ENCODE measurements around the gene ABCC1. TPM values are rescaled to one million over a fixed set of nuclear protein-coding genes. Genes with fewer than 3 reads are reported as not detected.
"Not testable (repeated sequence)": the region's sequence is repeated elsewhere in the genome, so short reads cannot be mapped to it uniquely, and the experiment has no call there.

Gene ABCC1
- total RNA-seq, 1 experiment from 2014 or later = 56.4 TPM

DNA sequence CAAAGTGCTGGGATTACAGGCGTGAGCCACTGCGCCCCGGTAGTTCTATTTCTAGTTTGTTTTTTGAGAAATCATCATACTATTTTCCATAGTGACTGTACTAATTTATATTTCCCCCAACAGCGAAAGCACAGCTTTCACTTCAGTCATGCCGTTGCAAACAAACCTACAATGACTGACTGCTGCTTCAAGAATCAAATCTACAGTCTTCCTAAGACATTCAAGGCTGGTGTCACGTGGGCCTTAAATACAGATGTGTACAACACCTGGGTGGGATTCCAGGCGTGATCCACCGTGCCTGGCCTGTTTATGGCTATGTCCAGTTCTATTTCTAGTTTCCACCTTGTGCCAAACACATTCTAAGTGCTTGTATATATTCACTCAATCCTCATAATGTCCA, 201.9 kb downstream of the ABCC1 start:
- WGBS (ENCODE audit: extremely low coverage, insufficient read length, low lambda C conversion rate) = no CpG with 5 or more reads among the region's 8 CpGs
- Mint-ChIP-seq H3K27ac (peak overlapping the region in 1 of 3 experiments; percentile 49; a peak in 1 of 7 replicates), H3K27me3 (ENCODE audit: low read depth) (no peaks in the 10 kb centered on the region), H3K9me3 (peaks cover 0 to 3% of the 10 kb centered on the region in 2 experiments; a peak in 3 of 5 replicates), H3K4me1 (peaks cover 3 to 7% of the 10 kb centered on the region in 2 experiments), H3K4me3 (no peak overlapping the region), H3K36me3 (ENCODE audit: insufficient read depth in 1 of 3, low read depth in 3 of 3) (no peaks in the 10 kb centered on the region; a peak in 1 of 7 replicates)
- H4K5ac ChIP-seq (ENCODE audit: insufficient read length, low read depth, low read length) = no peak overlapping the region
- no peak overlapping the region for H3K4ac ChIP-seq (ENCODE audit: low read depth, low read length)
- no peak overlapping the region for H2BK20ac ChIP-seq (ENCODE audit: low read depth, low read length, poor library complexity, severe bottlenecking)
- H2BK120ac ChIP-seq (ENCODE audit: low read depth, low read length, poor library complexity, severe bottlenecking) = no peak overlapping the region
- H3K4me2 ChIP-seq (ENCODE audit: insufficient read depth, insufficient read length, low read length) = no peak overlapping the region
- no peak overlapping the region for H4K8ac ChIP-seq (replicated peaks; ENCODE audit: insufficient read length, low read depth, low read length)
- no peak overlapping the region for H2AFZ ChIP-seq (ENCODE audit: low read length)
- H3K9me3 ChIP-seq (ENCODE audit: control insufficient read depth, low read depth, low read length) = no peaks in the 10 kb centered on the region
- H3K4me1 ChIP-seq (ENCODE audit: insufficient read depth, low read length) = no peaks in the 10 kb centered on the region
- no peaks in the 10 kb centered on the region for H3K23me2 ChIP-seq (ENCODE audit: insufficient read length, low read depth, low read length, poor library complexity, severe bottlenecking)
- no peaks in the 10 kb centered on the region for H3K27me3 ChIP-seq (ENCODE audit: insufficient read depth, low read length)
- no peak overlapping the region for H2AK5ac ChIP-seq (ENCODE audit: insufficient read length, low read length)
- H3T11ph ChIP-seq (ENCODE audit: low read length) = no peak overlapping the region
- H3K27ac ChIP-seq (ENCODE audit: insufficient read length, low read depth, low read length) = no peak overlapping the region
- no peak overlapping the region for H4K91ac ChIP-seq (ENCODE audit: insufficient read length, low read depth, low read length)
- H2BK5ac ChIP-seq (ENCODE audit: insufficient read length, low read length) = no peak overlapping the region
- no peaks in the 10 kb centered on the region for H3K79me1 ChIP-seq (ENCODE audit: insufficient read depth, low read depth, low read length, poor library complexity, severe bottlenecking)
- H4K20me1 ChIP-seq (ENCODE audit: control insufficient read depth, insufficient read depth, insufficient read length) = no peaks in the 10 kb centered on the region
- TF ChIP-seq, protein P1, sequence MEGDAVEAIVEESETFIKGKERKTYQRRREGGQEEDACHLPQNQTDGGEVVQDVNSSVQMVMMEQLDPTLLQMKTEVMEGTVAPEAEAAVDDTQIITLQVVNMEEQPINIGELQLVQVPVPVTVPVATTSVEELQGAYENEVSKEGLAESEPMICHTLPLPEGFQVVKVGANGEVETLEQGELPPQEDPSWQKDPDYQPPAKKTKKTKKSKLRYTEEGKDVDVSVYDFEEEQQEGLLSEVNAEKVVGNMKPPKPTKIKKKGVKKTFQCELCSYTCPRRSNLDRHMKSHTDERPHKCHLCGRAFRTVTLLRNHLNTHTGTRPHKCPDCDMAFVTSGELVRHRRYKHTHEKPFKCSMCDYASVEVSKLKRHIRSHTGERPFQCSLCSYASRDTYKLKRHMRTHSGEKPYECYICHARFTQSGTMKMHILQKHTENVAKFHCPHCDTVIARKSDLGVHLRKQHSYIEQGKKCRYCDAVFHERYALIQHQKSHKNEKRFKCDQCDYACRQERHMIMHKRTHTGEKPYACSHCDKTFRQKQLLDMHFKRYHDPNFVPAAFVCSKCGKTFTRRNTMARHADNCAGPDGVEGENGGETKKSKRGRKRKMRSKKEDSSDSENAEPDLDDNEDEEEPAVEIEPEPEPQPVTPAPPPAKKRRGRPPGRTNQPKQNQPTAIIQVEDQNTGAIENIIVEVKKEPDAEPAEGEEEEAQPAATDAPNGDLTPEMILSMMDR (conservative IDR thresholded peaks at IDR 0.05) = no peak
- no peak overlapping the region for H2BK12ac ChIP-seq (ENCODE audit: insufficient read length, low read depth, low read length)
- H3K9ac ChIP-seq (ENCODE audit: extremely low read depth, insufficient read length, low read length) = no peak overlapping the region
- H3K14ac ChIP-seq (ENCODE audit: insufficient read depth, low read length) = no peak overlapping the region
- no peak overlapping the region for H3K56ac ChIP-seq (ENCODE audit: insufficient read length, low read depth, low read length)
- no peak overlapping the region for H2BK15ac ChIP-seq (ENCODE audit: low read depth, low read length)
- no peak for DNase-seq
- no peak overlapping the region for H3K18ac ChIP-seq (ENCODE audit: insufficient read length, low read depth, low read length)
- H3K23ac ChIP-seq (ENCODE audit: insufficient read length, low read depth, low read length) = no peak overlapping the region
- H3K79me2 ChIP-seq (ENCODE audit: insufficient read depth, low read length) = no peaks in the 10 kb centered on the region

DNA sequence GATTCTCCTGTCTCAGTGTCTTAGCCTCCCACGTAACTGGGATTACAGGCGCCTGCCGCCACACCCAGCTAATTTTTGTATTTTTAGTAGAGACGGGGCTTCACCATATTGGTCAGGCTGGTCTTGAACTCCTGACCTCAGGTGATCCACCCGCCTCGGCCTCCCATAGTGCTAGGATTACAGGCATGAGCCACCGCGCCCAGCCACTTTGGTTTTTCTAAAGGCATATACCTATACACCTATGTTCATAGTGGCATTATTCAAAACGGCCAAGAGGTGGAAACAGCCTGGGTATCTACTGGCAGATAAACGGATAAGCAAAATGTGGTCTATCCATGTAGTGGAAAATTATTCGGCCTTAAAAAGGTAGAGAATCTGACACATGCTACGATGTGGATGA, 203.6 kb downstream of the ABCC1 start:
- not testable (repeated sequence) for H3K4me3 Mint-ChIP-seq; H3K9ac ChIP-seq (ENCODE audit: extremely low read depth, insufficient read length, low read length); H3K27ac ChIP-seq (ENCODE audit: insufficient read length, low read depth, low read length); H3K9me3 ChIP-seq (ENCODE audit: control insufficient read depth, low read depth, low read length); H4K91ac ChIP-seq (ENCODE audit: insufficient read length, low read depth, low read length); H2AFZ ChIP-seq (ENCODE audit: low read length); H3K4me1 Mint-ChIP-seq; H3K27me3 ChIP-seq (ENCODE audit: insufficient read depth, low read length); H4K8ac ChIP-seq (replicated peaks; ENCODE audit: insufficient read length, low read depth, low read length); H4K5ac ChIP-seq (ENCODE audit: insufficient read length, low read depth, low read length); H3K14ac ChIP-seq (ENCODE audit: insufficient read depth, low read length); DNase-seq; H2BK5ac ChIP-seq (ENCODE audit: insufficient read length, low read length); H3K36me3 Mint-ChIP-seq (ENCODE audit: insufficient read depth in 1 of 3, low read depth in 3 of 3); H2BK120ac ChIP-seq (ENCODE audit: low read depth, low read length, poor library complexity, severe bottlenecking); H3K79me1 ChIP-seq (ENCODE audit: insufficient read depth, low read depth, low read length, poor library complexity, severe bottlenecking); H3K27ac Mint-ChIP-seq; H3K18ac ChIP-seq (ENCODE audit: insufficient read length, low read depth, low read length); H2BK15ac ChIP-seq (ENCODE audit: low read depth, low read length); H2AK5ac ChIP-seq (ENCODE audit: insufficient read length, low read length); H2BK12ac ChIP-seq (ENCODE audit: insufficient read length, low read depth, low read length); H3K4ac ChIP-seq (ENCODE audit: low read depth, low read length); H3K23me2 ChIP-seq (ENCODE audit: insufficient read length, low read depth, low read length, poor library complexity, severe bottlenecking); H3K56ac ChIP-seq (ENCODE audit: insufficient read length, low read depth, low read length); H3K23ac ChIP-seq (ENCODE audit: insufficient read length, low read depth, low read length); H3K4me1 ChIP-seq (ENCODE audit: insufficient read depth, low read length); H3K79me2 ChIP-seq (ENCODE audit: insufficient read depth, low read length); H3T11ph ChIP-seq (ENCODE audit: low read length); H3K4me2 ChIP-seq (ENCODE audit: insufficient read depth, insufficient read length, low read length); H3K27me3 Mint-ChIP-seq (ENCODE audit: low read depth); H4K20me1 ChIP-seq (ENCODE audit: control insufficient read depth, insufficient read depth, insufficient read length); H2BK20ac ChIP-seq (ENCODE audit: low read depth, low read length, poor library complexity, severe bottlenecking)
- H3K9me3 Mint-ChIP-seq = peaks cover 4 to 12% of the 10 kb centered on the region in 2 experiments
- whole genome bisulfite sequencing (ENCODE audit: extremely low coverage, insufficient read length, low lambda C conversion rate) = no CpG with 5 or more reads among the region's 12 CpGs
